Measurements from ENCODE around the gene COG6. TPM values are rescaled to one million over a fixed set of nuclear protein-coding genes. Genes with fewer than 3 reads are reported as not detected.

The COG6 gene
- total and polyA plus RNA-seq, 2 experiments from 2014 or later: 29.5 to 52.6 TPM

DNA sequence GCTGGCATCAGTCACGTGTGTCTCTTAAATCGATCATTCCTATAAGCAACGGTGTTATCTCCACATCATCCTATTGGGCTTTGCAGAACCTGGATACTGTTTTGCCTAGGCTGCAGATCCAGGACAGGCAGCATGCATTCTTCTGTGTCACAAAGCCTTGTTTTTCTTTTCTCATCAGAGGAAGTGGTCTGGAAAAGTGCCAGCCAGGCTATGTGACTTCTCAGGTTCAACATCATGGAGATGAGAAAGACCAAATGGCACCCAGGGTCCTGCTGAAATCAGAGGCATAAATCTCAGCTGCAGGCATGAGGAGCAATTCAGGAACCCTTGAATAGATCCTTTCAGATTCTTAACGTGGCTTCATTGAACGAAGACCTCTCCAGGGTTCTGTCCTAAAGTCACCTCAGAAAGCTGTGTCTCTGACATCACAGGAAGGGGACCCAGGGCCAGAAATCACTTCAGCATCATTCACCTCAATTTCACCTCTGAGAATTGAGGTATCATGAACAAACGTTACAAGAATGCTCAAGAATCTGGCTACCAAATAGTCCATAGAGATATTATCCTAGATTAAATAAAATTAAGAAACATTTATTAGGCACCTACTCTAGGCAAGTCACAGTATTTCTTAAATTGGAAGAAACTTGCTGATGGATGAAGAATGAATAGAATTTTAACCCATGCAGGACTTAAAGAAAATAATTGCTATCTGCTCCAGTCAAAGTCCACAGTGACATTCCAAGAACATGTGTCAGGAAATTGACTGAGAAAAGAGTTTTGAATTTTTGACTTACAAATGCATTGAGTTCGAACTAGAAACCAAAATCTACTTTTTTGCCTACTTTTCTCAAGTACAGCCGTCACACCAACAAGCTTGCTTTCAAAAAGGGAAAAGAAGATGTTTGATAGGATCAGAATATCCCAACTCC is 124.1 kb downstream of the COG6 start:
- Histone ChIP-seq H3K27me3 (no peaks in the 10 kb centered on the region), H3K4me3 (no peak overlapping the region), H3K4me1 (ENCODE audit: low read depth) (no peaks in the 10 kb centered on the region), H3K36me3 (no peaks in the 10 kb centered on the region), H3K9me3 (ENCODE audit: low read depth) (no peaks in the 10 kb centered on the region), H3K27ac (no peak overlapping the region)
- DNase-seq (ENCODE audit: low read depth in 1 of 2, low spot score in 1 of 2): peak in 1 of 2 donors; percentile 59
- TF ChIP-seq, protein P1, sequence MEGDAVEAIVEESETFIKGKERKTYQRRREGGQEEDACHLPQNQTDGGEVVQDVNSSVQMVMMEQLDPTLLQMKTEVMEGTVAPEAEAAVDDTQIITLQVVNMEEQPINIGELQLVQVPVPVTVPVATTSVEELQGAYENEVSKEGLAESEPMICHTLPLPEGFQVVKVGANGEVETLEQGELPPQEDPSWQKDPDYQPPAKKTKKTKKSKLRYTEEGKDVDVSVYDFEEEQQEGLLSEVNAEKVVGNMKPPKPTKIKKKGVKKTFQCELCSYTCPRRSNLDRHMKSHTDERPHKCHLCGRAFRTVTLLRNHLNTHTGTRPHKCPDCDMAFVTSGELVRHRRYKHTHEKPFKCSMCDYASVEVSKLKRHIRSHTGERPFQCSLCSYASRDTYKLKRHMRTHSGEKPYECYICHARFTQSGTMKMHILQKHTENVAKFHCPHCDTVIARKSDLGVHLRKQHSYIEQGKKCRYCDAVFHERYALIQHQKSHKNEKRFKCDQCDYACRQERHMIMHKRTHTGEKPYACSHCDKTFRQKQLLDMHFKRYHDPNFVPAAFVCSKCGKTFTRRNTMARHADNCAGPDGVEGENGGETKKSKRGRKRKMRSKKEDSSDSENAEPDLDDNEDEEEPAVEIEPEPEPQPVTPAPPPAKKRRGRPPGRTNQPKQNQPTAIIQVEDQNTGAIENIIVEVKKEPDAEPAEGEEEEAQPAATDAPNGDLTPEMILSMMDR (IDR thresholded peaks at IDR 0.05; ENCODE audit: low read depth, low read length): no peak

DNA sequence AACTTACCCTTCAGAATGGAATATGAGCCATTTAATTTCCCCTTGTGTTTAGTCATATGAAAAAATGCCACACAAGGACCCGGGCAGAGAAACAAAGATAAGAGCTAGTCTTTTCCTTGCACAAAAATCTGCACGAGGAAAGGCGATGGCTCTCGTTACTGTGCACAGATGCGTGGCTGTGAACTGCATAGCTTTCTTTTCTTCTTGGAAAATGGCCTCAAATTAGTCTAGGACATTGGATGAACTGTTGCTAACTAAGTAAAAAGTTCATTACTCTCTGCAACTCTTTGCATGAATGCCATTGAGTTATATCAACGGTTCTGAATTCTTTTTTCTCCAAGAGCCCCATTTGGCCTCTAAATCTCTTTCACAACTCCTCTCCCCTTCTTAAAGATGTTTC is 125.2 kb downstream of the COG6 start:
- Histone ChIP-seq H3K9me3 (ENCODE audit: low read depth) (no peaks in the 10 kb centered on the region), H3K4me1 (ENCODE audit: low read depth) (no peaks in the 10 kb centered on the region), H3K27me3 (no peaks in the 10 kb centered on the region), H3K36me3 (no peaks in the 10 kb centered on the region), H3K4me3 (no peak overlapping the region), H3K27ac (no peak overlapping the region)
- no peak for DNase-seq (ENCODE audit: low read depth in 1 of 2, low spot score in 1 of 2)
- TF ChIP-seq, protein P1 (IDR thresholded peaks at IDR 0.05; ENCODE audit: low read depth, low read length): no peak

- H3K4me1 ChIP-seq (ENCODE audit: low read depth): no peaks in the 10 kb centered on the region
- H3K4me3 ChIP-seq: no peak overlapping the region
- no peak overlapping the region for H3K27ac ChIP-seq
- DNase-seq (ENCODE audit: low read depth in 1 of 2, low spot score in 1 of 2): no peak
- H3K9me3 ChIP-seq (ENCODE audit: low read depth): no peaks in the 10 kb centered on the region
- TF ChIP-seq, protein P1 (IDR thresholded peaks at IDR 0.05; ENCODE audit: low read depth, low read length): no peak
- no peaks in the 10 kb centered on the region for H3K36me3 ChIP-seq
- no peaks in the 10 kb centered on the region for H3K27me3 ChIP-seq
Observed at GRCh38 chr13:39781381-39781780, 125.9 kb downstream of the COG6 start.

DNA sequence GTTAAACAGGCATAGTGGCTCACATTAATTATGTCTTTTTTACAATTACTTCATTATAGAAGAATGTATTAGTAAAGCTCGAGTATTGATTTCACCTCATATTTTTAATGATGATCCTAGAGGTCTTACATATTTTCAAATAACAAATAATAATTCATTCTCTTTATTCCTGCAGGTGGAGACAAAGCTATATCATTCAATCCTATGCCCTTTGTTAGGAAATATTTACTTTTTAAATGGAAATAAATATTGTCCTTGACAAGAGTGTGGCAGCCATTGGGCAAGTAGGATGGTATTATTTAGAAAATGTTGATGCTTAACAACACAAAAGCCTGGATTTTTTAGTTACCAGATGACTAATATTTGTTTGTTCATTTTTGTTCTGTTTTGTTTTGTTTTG is 127.6 kb downstream of the COG6 start:
- TF ChIP-seq, protein P1 (IDR thresholded peaks at IDR 0.05; ENCODE audit: low read depth, low read length): no peak
- no peaks in the 10 kb centered on the region for H3K27me3 ChIP-seq

DNA sequence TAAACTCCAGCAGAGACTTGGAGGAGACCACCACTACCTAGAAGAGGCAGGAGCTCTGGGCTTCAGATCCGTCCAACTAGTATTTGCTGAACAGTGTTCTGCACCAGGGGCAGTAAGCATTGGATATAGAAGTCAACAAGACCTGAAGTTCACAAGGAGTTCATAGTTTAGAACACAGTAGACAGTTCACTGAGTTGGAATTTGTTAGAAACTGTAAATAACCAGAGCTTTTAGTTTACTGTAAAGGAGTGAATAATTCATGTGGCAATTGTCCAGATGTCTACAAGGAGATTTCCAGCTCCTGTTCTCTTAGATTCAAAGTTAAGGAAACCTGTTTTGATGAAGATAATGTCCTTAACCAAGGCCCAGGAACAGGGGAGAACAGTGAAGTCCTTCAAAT is 128.9 kb downstream of the COG6 start:
- Histone ChIP-seq H3K9me3 (ENCODE audit: low read depth) (no peaks in the 10 kb centered on the region), H3K4me3 (no peak overlapping the region), H3K27me3 (no peaks in the 10 kb centered on the region), H3K4me1 (ENCODE audit: low read depth) (no peaks in the 10 kb centered on the region), H3K27ac (no peak overlapping the region), H3K36me3 (no peaks in the 10 kb centered on the region)
- DNase-seq (ENCODE audit: low read depth in 1 of 2, low spot score in 1 of 2): no peak
- TF ChIP-seq, protein P1 (IDR thresholded peaks at IDR 0.05; ENCODE audit: low read depth, low read length): no peak

More for the DNA sequence above, 127.6 kb downstream of the COG6 start:
- H3K36me3 ChIP-seq: no peaks in the 10 kb centered on the region
- H3K27ac ChIP-seq: no peak overlapping the region
- no peak overlapping the region for H3K4me3 ChIP-seq
- H3K4me1 ChIP-seq (ENCODE audit: low read depth): no peaks in the 10 kb centered on the region
- peak in 1 of 2 donors; percentile 46 for DNase-seq (ENCODE audit: low read depth in 1 of 2, low spot score in 1 of 2)
- H3K9me3 ChIP-seq (ENCODE audit: low read depth): no peaks in the 10 kb centered on the region

Measured in cardiac muscle cell (in vitro differentiated cells and primary cell).